ENCODE measurements around the gene PPM1H.

PPM1H gene

DNA sequence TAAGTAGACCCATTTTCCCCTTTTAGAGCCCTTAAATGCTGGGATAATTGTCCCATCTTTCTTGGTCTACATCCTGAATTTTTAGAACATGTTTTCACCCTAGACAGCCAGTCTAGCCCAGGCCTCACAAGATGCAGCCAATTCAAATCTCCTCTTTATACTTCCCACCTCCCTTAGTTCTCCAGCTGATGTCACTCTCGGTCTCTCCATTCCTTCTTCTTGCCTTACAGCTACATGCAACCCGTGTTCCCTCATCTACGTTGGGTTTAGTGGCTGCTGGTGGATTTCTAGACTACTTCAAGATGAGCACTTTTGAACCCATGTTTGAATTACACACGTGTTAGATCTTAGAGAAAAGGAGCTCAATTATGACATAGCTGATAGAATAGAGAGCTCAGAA, 132.0 kb downstream of the PPM1H start:
- TF ChIP-seq, protein P1, sequence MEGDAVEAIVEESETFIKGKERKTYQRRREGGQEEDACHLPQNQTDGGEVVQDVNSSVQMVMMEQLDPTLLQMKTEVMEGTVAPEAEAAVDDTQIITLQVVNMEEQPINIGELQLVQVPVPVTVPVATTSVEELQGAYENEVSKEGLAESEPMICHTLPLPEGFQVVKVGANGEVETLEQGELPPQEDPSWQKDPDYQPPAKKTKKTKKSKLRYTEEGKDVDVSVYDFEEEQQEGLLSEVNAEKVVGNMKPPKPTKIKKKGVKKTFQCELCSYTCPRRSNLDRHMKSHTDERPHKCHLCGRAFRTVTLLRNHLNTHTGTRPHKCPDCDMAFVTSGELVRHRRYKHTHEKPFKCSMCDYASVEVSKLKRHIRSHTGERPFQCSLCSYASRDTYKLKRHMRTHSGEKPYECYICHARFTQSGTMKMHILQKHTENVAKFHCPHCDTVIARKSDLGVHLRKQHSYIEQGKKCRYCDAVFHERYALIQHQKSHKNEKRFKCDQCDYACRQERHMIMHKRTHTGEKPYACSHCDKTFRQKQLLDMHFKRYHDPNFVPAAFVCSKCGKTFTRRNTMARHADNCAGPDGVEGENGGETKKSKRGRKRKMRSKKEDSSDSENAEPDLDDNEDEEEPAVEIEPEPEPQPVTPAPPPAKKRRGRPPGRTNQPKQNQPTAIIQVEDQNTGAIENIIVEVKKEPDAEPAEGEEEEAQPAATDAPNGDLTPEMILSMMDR (IDR thresholded peaks at IDR 0.05; ENCODE audit: low read depth, low read length) = peak; percentile 8
- DNase-seq (ENCODE audit: extremely low read depth, low read depth) = no peak

GRCh38 chr12:62802321-62802720, 132.6 kb downstream of the PPM1H start:
- no peak for DNase-seq (ENCODE audit: extremely low read depth, low read depth)
- TF ChIP-seq, protein P1 (IDR thresholded peaks at IDR 0.05; ENCODE audit: low read depth, low read length) = no peak

GRCh38 chr12:62801796-62802195, 133.2 kb downstream of the PPM1H start:
- no peak for DNase-seq (ENCODE audit: extremely low read depth, low read depth)

GRCh38 chr12:62800707-62801400, 134.1 kb downstream of the PPM1H start:
- TF ChIP-seq, protein P1 (IDR thresholded peaks at IDR 0.05; ENCODE audit: low read depth, low read length) = no peak

More at GRCh38 chr12:62801796-62802195, 133.2 kb downstream of the PPM1H start:
- TF ChIP-seq, protein P1 (IDR thresholded peaks at IDR 0.05; ENCODE audit: low read depth, low read length) = no peak

GRCh38 chr12:62799766-62800406, 135.1 kb downstream of the PPM1H start:
- TF ChIP-seq, protein P1 (IDR thresholded peaks at IDR 0.05; ENCODE audit: low read depth, low read length) = no peak
- DNase-seq (ENCODE audit: extremely low read depth, low read depth) = no peak

More at GRCh38 chr12:62800707-62801400, 134.1 kb downstream of the PPM1H start:
- no peak for DNase-seq (ENCODE audit: extremely low read depth, low read depth)

GRCh38 chr12:62799126-62799736, 135.7 kb downstream of the PPM1H start:
- DNase-seq (ENCODE audit: extremely low read depth, low read depth) = peak; percentile 48
- TF ChIP-seq, protein P1 (IDR thresholded peaks at IDR 0.05; ENCODE audit: low read depth, low read length) = peak; percentile 97

DNA sequence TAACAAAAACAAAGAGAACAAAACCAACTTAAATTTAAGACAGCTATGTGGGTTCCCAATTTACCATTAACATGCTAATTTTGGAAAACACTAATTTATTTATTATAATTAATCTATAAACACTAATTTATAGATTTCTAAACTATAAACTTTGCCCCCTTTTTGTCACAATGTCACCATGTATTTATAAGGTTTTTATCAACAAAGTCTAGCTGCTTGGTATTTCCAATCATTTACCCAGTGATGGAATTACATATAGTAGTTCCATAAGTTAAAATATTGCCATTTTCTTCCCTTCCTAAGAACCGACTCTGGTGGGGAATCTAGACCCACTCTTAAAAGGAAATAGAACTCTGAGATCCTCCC, 140.7 kb downstream of the PPM1H start:
- TF ChIP-seq, protein P1 (IDR thresholded peaks at IDR 0.05; ENCODE audit: low read depth, low read length) = no peak
- no peak for DNase-seq (ENCODE audit: extremely low read depth, low read depth)

All from AG09319 (cell line).